GM12872 (cell line): Measurements from ENCODE around the gene OR52K2.

Source experiments
- CTCF ChIP-seq: IDR thresholded peaks from 3 replicates; pipeline ENCODE4 v1.5.1; 2011; ENCODE audit warnings: low read depth, mild to moderate bottlenecking, low read length, moderate library complexity; ENCODE audit not compliant: insufficient read depth

OR52K2 gene

GRCh38 chr11:4482445-4482844 is 33.4 kb downstream of the OR52K2 start, which contains the start of gene OR52K1:
Gene OR52K1, plus strand, starts transcription at chr11:4482646. Its CDS starts 6,255 bp downstream, at chr11:4488901.
- TF ChIP-seq CTCF: no peak

GRCh38 chr11:4484310-4484709 is 35.2 kb downstream of the OR52K2 start:
- no peak for TF ChIP-seq CTCF

GRCh38 chr11:4491878-4492606 is 42.9 kb downstream of the OR52K2 start:
- no peak for TF ChIP-seq CTCF

- no peak for TF ChIP-seq CTCF
These were observed 44.4 kb downstream of the OR52K2 start for GRCh38 chr11:4493480-4493818.

GRCh38 chr11:4495487-4495886 is 46.4 kb downstream of the OR52K2 start:
- no peak for TF ChIP-seq CTCF

- no peak for TF ChIP-seq CTCF
These were observed 46.9 kb downstream of the OR52K2 start for GRCh38 chr11:4495986-4496385.

GRCh38 chr11:4496557-4497248 is 47.6 kb downstream of the OR52K2 start:
- TF ChIP-seq CTCF: no peak
